ENCODE measurements around the gene RALGAPA1.

Gene RALGAPA1

DNA sequence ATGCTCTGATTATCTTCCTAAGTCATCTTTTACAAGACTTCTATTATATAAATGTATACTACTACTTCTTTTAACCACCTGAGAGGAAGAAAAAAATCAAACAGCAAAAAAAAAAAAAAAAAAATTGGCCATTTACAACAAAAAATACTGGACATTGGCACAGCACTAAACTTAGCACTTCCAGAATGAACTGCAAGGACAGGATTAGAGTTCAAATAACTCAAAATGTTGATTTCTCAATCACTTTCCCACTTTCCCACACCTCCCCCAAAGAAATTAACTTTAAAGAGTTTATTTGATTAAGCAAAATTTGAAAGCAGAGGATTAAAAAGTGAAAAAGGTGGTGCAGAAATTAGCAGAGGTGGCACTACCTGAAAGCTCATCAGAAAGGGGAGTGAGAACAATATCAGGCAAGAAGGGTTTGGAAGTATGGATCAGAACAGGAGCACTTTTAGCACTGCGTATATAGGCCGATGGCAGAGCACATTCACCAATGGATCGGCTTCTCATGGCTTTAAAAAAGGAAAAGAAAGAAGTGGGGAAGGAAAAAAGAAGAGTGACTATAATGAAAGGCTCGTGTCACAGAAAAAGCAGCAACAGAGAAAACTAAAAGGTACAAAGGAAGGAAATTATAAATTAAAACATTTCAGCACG lies 109.2 kb downstream of the RALGAPA1 start:
- TF ChIP-seq GATA2 (IDR thresholded peaks at IDR 0.05; ENCODE audit: low read depth, low read length): no peak
- TF ChIP-seq GATA3 (IDR thresholded peaks at IDR 0.05; ENCODE audit: low read depth, low read length): no peak

DNA sequence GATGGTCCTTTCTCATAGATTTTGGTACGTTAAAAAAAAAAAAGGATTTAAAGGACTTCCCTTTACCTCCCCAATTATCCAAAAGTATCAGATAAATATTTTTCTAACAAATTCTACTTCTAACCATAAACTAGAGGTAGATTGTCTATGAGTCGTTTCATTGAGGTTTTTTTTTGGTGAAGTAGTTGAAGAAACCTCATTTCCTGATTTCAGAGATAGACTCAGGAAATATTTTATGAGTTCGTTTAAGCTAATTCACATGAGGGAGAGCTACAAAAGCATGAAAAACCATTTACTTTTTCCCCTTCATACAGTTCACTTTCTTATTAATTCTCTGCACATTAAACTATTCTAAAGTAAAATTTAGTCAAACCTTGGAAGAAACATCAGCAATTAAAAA lies 112.5 kb downstream of the RALGAPA1 start:
- no peak for TF ChIP-seq GATA2 (IDR thresholded peaks at IDR 0.05; ENCODE audit: low read depth, low read length)
- no peak for TF ChIP-seq GATA3 (IDR thresholded peaks at IDR 0.05; ENCODE audit: low read depth, low read length)

DNA sequence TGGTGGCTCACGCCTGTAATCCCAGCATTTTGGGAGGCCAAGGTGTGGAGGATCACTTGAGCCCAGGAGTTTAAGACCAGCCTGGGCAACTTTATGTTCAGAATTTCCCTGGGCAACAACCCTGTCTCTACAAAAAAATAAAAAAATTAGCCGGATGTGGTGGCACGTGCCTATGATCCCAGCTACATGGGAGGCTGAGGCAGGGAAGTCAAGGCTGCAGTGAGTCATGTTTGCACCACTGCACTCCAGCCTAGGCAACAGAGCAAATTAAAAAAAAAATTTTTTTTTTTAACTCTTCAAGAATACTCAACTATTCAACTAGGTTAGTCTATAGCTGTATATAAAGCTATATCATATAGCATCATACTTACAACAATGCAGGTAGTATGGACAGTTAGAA lies 113.0 kb downstream of the RALGAPA1 start:
- no peak for TF ChIP-seq GATA2 (IDR thresholded peaks at IDR 0.05; ENCODE audit: low read depth, low read length)
- no peak for TF ChIP-seq GATA3 (IDR thresholded peaks at IDR 0.05; ENCODE audit: low read depth, low read length)

DNA sequence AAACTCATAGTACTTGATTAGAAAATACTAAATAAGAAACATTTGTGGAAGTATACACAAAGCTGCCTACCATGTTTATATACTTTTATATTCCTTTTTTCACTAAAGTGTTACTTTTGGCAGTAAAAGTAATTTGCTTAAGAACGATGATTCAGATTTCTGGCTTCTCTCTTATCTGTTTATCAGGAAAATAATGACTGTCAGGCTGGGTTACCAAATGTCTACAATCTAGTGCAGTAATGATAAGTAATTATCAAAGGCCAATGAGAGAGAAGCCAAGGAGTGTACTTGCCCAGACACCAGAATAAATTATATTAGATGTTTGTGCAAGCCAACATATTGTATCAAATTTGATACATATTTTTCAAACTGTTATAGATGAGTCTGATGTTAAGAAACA lies 113.4 kb downstream of the RALGAPA1 start:
- TF ChIP-seq GATA2 (IDR thresholded peaks at IDR 0.05; ENCODE audit: low read depth, low read length): no peak
- no peak for TF ChIP-seq GATA3 (IDR thresholded peaks at IDR 0.05; ENCODE audit: low read depth, low read length)

DNA sequence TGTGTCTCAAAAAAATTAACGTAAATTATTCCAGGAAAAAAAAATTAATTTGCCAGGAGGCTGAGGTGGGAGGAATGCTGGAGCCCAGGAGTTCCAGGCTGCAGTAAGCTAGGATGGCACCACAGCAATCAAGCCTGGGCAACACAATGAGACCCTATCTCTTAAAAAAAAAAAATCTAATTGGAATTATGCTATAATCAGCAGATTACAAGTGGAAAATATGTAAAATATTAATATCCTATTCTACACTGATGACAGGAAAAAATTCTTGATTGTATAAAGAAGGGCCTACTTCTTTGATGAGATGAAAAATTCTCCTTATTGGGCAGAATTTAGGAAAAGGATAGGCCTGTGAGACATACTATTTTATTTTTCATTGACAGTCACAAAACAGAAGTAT lies 114.0 kb downstream of the RALGAPA1 start:
- TF ChIP-seq GATA2 (IDR thresholded peaks at IDR 0.05; ENCODE audit: low read depth, low read length) (no peak), GATA3 (IDR thresholded peaks at IDR 0.05; ENCODE audit: low read depth, low read length) (no peak)

DNA sequence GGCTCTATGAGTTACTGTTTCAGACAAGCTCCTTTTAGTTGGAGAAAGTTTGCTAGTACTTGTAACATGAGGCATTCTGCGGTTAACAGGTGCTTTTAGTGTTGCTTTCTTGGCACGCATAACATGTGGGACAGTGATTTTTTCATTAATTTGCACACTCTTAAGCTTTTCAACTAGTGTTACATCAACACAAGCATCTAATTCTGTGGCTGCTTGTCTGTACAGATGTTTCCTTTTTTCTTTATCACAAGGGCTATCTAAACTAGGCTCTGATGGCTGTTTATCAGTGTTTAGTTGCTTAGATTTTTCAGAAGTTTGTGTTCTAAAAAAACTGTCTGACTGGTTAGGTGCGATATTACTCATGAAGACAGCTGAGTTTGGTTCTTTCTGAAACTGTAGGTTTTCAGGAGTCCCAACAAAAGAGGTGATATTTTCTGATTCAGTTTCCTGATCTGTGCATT lies 120.1 kb downstream of the RALGAPA1 start:
- TF ChIP-seq GATA2 (IDR thresholded peaks at IDR 0.05; ENCODE audit: low read depth, low read length): no peak

DNA sequence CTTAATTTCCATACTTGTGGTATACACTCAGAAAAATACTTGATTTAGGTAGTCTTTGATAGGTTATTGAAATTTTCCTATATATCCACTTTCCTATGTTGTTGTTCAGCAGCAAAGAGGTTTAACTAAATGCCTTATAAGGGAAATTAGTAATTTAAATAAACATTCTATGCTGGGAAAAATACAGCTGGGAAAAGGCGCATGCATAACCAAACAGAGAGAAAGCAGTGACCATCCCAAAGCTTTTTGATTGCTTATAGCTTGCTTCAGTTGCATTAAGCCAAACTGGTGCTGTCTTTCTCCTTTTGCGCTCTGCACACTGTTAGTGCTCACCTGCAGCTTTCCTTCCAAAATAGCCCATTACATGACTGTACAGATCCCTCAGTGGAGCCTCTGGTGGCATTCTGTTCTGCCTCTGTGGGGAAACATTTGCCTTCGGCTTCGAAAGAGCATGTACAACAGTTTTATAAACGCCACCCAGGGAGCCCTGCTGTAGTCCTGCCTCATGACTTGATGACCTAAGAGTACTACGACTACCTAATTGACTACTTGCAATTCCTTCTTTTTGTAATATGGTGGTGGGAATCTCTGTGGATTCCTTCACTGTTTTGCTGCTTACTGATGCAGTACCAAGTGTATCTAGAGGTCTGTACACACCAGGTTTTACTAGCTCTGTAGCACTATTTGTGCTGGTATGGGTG lies 120.8 kb downstream of the RALGAPA1 start:
- TF ChIP-seq GATA2 (IDR thresholded peaks at IDR 0.05; ENCODE audit: low read depth, low read length) (no peak), GATA3 (IDR thresholded peaks at IDR 0.05; ENCODE audit: low read depth, low read length) (no peak)

DNA sequence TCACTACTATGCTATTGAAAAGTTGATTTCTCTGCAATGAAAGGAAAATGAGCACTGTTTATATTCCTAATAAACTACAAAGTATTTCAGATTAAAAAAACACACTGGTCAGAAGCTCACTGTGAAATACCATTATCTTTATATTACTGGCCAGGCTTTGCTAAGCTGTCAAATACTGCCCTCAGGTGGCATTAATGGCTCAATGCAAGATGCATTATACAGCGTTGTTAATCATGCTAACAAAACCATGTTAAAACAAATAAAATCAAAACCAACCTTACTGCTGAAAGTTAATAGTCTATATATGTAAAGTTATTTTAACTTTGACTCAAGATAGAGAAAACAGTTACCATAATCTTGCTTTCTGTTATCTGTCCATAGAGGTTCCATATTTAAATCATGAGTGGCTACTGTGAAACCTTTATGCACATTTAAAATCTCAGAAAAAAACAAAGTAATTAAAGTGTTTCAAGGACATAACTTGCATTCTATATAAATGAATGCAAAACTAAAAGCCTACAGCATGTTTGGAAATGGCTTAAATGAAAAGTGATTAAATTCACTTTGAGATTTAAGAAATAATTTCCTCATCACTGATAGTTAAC lies 121.7 kb downstream of the RALGAPA1 start:
- no peak for TF ChIP-seq GATA2 (IDR thresholded peaks at IDR 0.05; ENCODE audit: low read depth, low read length)
- TF ChIP-seq GATA3 (IDR thresholded peaks at IDR 0.05; ENCODE audit: low read depth, low read length): no peak

DNA sequence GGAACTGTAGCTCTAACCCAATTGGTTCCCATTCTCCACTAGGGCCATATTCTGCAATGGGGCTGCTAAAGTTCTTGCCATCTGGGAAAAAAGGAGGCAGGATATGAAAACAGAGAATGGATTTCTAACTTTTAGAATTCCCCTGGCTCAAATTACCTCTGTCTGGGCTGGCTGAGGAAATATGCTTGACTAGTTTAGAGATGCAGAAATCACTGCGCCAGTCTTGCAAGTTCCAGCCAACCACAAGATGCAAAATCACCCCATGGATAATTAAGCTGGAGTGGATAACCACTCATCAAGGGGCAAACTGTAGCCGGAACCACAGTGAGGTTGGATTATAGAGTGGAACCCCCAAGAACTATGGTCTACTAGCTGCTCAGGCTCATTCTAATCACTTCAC lies 126.3 kb downstream of the RALGAPA1 start:
- TF ChIP-seq GATA3 (IDR thresholded peaks at IDR 0.05; ENCODE audit: low read depth, low read length) (no peak), GATA2 (IDR thresholded peaks at IDR 0.05; ENCODE audit: low read depth, low read length) (no peak)

DNA sequence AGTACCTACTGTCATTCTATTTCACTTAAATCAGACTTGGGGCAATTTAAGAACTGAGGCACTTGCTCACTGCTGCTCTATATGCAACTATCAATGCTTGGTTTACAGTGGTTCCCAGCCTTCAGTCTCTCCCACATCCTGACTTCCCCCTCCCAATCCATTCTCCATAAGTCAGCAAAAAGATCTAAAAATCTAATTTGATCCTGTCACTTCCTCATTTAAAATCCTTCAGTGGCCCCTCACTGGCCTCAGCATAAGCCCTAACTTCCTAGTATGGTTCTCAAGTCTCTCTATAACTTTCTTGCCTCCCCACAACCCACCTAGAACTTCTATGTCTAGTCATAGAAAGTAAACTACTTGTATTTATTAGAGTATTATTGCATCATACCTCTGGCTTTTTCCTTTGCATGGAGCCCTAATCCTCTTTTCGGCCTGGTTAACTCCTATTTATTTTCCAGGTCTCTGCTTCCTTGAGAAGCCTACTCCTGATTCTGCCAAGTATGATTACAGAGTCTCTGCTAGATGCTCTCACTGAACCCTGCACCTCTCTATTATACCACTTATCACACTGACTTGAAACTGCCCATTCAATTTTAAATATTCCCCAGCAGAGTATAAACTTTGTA lies 130.6 kb downstream of the RALGAPA1 start:
- TF ChIP-seq GATA2 (IDR thresholded peaks at IDR 0.05; ENCODE audit: low read depth, low read length) (no peak), GATA3 (IDR thresholded peaks at IDR 0.05; ENCODE audit: low read depth, low read length) (no peak)

DNA sequence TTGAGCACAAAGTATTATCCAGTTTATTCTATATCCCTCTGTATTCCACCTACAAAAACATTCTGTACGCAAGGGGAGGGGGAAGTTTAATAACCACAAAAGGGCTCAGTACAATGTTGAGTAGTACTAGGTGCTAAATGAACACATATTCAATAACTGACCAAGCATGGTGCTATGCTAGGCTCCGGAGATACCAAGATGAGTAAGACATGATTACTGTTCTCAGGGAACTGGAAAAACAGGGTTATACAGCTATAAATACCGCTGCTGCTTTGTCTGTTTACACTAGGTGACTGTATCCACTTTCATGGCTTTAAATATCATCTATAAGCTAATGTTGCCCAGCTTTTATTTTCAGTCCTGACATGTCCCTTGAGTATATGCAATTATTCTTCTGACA lies 139.3 kb downstream of the RALGAPA1 start:
- no peak for TF ChIP-seq GATA2 (IDR thresholded peaks at IDR 0.05; ENCODE audit: low read depth, low read length)
- no peak for TF ChIP-seq GATA3 (IDR thresholded peaks at IDR 0.05; ENCODE audit: low read depth, low read length)

DNA sequence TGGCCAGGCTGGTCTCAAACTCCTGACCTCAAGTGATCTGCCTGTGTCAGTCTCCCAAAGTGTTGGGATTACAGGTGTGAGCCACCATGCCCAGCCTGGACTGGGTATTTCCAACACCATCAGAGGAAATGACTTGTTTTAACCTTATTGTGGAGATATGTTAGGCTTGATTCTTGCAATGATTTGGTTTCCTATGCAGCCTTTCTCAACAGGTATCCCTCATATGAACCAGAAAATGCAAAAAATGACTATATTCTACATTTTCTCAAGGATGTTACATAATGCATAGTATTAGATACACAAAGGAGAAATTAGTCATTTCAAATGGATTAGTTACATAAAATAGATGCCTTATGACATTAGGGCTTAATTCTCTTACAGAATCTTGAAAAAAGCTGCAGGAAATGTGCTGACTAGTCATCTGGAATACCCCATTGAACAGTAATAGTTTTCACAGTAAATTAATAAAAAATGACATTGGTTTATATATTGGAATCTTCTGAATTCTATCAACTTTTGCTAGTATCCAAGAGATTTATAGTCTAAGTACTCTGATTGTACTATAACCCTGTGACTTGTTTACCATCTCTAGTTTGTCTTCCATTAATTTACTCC lies 142.6 kb downstream of the RALGAPA1 start:
- no peak for TF ChIP-seq GATA2 (IDR thresholded peaks at IDR 0.05; ENCODE audit: low read depth, low read length)
- TF ChIP-seq GATA3 (IDR thresholded peaks at IDR 0.05; ENCODE audit: low read depth, low read length): no peak

DNA sequence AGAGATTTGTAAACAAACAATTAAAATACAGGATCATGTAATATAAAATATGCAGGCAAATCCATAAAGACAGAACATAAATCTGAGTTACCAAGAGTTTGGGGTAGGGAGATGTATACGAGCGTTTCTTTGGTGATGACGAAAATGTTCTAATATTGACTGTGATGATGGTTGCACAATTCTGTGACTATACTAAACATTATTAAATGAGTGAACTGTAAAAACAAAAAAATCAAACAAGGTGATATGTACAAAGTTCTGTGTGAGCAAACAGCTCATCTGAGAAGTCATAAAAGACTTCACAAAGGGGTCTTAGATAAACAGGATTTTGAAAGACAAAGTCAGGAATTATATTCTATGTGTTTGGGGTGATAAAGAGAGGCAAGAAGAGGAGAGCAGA lies 147.2 kb downstream of the RALGAPA1 start:
- TF ChIP-seq GATA2 (IDR thresholded peaks at IDR 0.05; ENCODE audit: low read depth, low read length) (no peak), GATA3 (IDR thresholded peaks at IDR 0.05; ENCODE audit: low read depth, low read length) (no peak)

DNA sequence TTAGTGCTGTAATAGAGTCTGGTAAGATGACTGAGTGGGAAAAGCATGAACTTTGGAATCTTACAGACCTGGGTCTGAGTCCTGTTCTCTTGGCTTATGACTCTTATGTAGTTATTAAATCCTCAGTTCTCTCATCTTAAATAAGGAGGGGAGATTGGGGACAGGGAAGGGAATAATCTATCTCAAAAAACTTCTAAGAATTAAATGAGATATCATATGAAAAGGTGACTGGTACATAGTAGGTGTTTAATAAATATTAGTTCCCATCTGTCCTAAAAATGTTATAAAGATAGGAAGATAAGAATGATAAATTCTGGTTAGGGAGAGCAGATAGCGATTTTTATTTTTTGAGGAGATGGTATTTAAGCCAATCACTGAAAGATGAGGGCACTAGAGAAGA lies 156.1 kb downstream of the RALGAPA1 start:
- TF ChIP-seq GATA2 (IDR thresholded peaks at IDR 0.05; ENCODE audit: low read depth, low read length) (no peak), GATA3 (IDR thresholded peaks at IDR 0.05; ENCODE audit: low read depth, low read length) (no peak)
